Measurements from ENCODE around the gene MTIF3.
A peak's percentile ranks its signal among the peaks of the same experiment; 100 is the strongest.

The MTIF3 gene

DNA sequence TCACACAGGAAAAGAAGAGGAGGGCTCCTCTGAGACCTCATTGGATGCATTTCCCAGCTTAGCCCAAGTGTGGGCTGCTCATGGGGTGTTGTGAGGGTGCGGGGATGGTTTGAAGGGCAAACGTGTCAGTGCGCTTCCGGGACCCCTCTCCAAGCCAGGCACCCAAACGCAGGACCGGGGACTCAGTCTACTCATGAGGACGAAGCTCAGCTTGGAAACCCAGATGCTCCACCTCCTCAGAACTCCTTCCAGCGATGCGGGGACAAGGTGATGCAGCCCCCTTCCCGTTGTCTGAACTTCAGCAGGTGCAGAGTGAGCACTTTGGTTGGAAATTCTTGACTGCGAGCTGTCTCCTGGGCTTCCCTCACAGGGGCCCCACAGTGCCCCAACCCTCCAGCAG lies 33.1 kb upstream of the MTIF3 start:
- FAIRE-seq = no peak

DNA sequence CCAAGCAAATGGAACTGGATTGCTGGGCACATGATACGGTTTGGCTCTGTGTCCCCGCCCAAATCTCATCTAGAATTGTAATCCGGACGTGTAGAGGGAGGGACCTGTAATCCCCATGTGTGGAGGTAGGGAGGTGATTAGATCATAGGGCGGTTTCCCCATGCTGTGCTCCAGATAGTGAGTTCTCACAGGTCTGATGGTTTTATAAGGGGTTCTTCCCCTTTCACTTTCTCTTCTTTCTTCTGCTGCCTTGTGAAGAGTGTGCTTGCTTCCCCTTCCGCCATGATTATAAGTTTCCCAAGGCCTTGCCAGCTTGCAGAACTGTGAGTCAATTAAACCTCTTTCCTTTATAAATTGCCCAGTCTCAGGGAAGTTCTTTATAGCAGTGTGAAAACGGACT lies 32.6 kb upstream of the MTIF3 start:
- FAIRE-seq (peak; percentile 93), DNase-seq (ENCODE audit: insufficient read length, low spot score) (peak; percentile 16)
- TF ChIP-seq SPI1 (IDR thresholded peaks at IDR 0.05; ENCODE audit: low read depth, low read length) = peak; percentile 58
- no peak for TF ChIP-seq PAX5 (IDR thresholded peaks at IDR 0.05; ENCODE audit: insufficient read depth, low read length, severe bottlenecking)

More for the DNA sequence above, 33.1 kb upstream of the MTIF3 start:
- TF ChIP-seq SPI1 (IDR thresholded peaks at IDR 0.05; ENCODE audit: low read depth, low read length) = no peak
- no peak for TF ChIP-seq POLR2A (IDR thresholded peaks at IDR 0.05; ENCODE audit: low read depth, low read length)
- no peak for TF ChIP-seq PAX5 (IDR thresholded peaks at IDR 0.05; ENCODE audit: insufficient read depth, low read length, severe bottlenecking)
- no peak for TF ChIP-seq POU2F2 (IDR thresholded peaks at IDR 0.05; ENCODE audit: low read depth, low read length)
- no peak for TF ChIP-seq TAF1 (IDR thresholded peaks at IDR 0.05; ENCODE audit: low read depth, low read length)
- no peak for TF ChIP-seq POLR2AphosphoS5 (IDR thresholded peaks at IDR 0.05; ENCODE audit: low read depth, low read length)
- DNase-seq (ENCODE audit: insufficient read length, low spot score) = no peak

GRCh38 chr13:27481766-27482165 lies 31.4 kb upstream of the MTIF3 start:
- FAIRE-seq (peak; percentile 81), DNase-seq (ENCODE audit: insufficient read length, low spot score) (no peak)
- no peak for TF ChIP-seq TAF1 (IDR thresholded peaks at IDR 0.05; ENCODE audit: low read depth, low read length)
- no peak for TF ChIP-seq POLR2A (IDR thresholded peaks at IDR 0.05; ENCODE audit: low read depth, low read length)
- no peak for TF ChIP-seq POLR2AphosphoS5 (IDR thresholded peaks at IDR 0.05; ENCODE audit: low read depth, low read length)
- no peak for TF ChIP-seq PAX5 (IDR thresholded peaks at IDR 0.05; ENCODE audit: insufficient read depth, low read length, severe bottlenecking)
- TF ChIP-seq POU2F2 (IDR thresholded peaks at IDR 0.05; ENCODE audit: low read depth, low read length) = no peak
- no peak for TF ChIP-seq SPI1 (IDR thresholded peaks at IDR 0.05; ENCODE audit: low read depth, low read length)

DNA sequence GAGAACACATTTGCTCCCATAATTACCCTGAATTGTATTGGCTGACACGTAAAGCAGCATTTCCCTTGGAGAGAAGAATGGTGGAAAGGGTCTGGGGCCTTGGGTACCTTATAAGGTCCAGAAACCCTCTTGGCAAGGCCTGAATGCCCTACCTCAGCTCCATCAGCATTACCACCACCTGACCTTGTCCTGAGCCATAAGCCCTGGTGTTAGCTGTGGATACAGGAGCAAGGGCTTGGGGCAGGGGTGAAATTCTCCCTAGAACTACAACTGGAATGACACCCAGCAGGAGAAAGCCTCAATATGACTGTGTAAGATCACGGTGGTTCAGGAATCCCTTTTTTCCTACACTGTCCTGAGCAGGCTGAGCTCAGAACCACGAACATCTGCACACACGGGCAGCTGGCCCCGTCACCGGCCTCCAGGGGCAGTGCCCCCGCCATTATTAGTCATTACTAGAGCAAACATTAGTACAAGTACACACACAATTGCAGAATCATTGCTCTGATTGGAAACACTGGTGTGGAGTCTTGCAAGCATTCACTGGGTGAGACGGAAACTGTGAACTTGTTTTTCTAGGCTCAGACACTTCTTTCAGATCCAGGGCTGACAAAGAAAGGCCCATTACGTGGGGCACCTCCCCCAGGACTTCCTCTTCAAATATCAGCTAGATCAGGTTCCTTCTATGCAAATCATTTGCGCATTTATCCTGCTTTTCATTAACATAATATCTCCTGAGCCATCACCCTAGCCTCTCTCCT lies 26.8 kb upstream of the MTIF3 start:
- peak; percentile 92 for FAIRE-seq
- DNase-seq (ENCODE audit: insufficient read length, low spot score) = peak; percentile 29
- TF ChIP-seq PAX5 (IDR thresholded peaks at IDR 0.05; ENCODE audit: insufficient read depth, low read length, severe bottlenecking) (no peak), SPI1 (IDR thresholded peaks at IDR 0.05; ENCODE audit: low read depth, low read length) (peak; percentile 62), POU2F2 (IDR thresholded peaks at IDR 0.05; ENCODE audit: low read depth, low read length) (peak; percentile 69; the same call in 1 of the 2 replicates)

DNA sequence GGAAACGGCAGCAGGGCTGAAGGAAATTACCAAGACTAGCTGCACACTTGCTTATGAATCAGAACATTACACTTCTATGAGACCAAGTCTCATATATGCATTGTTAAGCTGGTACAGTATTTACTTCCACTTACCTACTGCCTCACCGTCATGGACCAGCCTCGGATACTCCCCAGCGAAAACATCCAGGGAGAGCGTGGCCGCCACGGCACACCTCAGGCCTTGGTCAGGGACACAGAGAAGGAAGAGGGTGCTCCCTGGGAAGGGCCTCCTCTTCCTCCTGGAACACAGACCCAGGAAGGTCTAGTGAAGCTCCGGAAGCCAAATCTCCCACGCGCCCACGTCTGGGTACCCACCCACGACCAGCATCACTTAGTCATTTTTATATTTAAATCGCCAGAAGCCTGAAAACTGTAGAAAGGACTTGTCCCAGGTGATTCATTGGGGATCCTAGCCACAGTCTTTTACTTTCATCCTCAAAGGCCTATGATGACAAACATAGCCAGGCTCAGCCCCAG lies 24.4 kb upstream of the MTIF3 start:
- no peak for FAIRE-seq
- TF ChIP-seq POLR2AphosphoS5 (IDR thresholded peaks at IDR 0.05; ENCODE audit: low read depth, low read length) (no peak), POU2F2 (IDR thresholded peaks at IDR 0.05; ENCODE audit: low read depth, low read length) (no peak), TAF1 (IDR thresholded peaks at IDR 0.05; ENCODE audit: low read depth, low read length) (no peak), PAX5 (IDR thresholded peaks at IDR 0.05; ENCODE audit: insufficient read depth, low read length, severe bottlenecking) (no peak), SPI1 (IDR thresholded peaks at IDR 0.05; ENCODE audit: low read depth, low read length) (no peak)
- no peak for DNase-seq (ENCODE audit: insufficient read length, low spot score)

DNA sequence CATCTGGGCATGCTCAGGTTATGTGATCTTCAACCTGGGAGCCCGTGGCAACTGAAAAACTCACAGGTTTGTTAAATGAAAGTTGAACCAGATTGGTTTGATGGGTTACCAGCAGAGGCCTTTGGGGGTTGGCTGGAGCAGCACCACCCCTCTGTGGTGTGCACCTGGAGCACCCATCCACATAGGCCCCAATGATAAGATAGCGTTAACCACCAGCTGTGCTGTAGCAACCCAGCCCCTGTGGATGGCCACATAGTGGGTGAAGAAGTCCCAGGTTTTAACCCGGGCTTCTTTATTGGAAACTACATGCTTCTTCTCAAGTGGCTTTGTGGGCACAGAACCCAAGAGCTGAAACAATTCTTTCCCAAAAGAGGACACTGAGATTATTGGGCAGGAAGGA lies 22.6 kb upstream of the MTIF3 start:
- TF ChIP-seq SPI1 (IDR thresholded peaks at IDR 0.05; ENCODE audit: low read depth, low read length) (no peak), POLR2A (IDR thresholded peaks at IDR 0.05; ENCODE audit: low read depth, low read length) (no peak), POU2F2 (IDR thresholded peaks at IDR 0.05; ENCODE audit: low read depth, low read length) (no peak), POLR2AphosphoS5 (IDR thresholded peaks at IDR 0.05; ENCODE audit: low read depth, low read length) (no peak), PAX5 (IDR thresholded peaks at IDR 0.05; ENCODE audit: insufficient read depth, low read length, severe bottlenecking) (no peak), TAF1 (IDR thresholded peaks at IDR 0.05; ENCODE audit: low read depth, low read length) (no peak)
- DNase-seq (ENCODE audit: insufficient read length, low spot score) (no peak), FAIRE-seq (no peak)

DNA sequence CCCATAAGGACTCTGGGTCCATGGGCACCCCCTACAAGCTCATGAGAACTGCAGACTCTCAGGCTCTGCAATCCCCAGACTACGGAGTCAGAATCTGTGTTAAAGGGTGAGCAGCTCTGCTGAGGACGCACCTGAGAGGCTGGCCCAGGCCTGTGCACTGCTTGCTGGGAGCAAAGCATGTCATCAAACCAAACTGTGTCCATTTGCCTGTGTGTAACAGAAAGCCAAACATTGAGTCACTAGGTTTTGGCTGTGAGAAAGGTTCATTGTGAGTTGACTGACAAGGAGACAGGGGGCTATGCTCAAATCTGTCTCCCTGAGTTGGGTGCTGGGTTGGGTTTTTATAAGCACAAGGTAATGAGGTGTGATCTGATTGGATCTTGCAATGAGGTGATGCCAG lies 22.1 kb upstream of the MTIF3 start:
- TF ChIP-seq POLR2AphosphoS5 (IDR thresholded peaks at IDR 0.05; ENCODE audit: low read depth, low read length) = no peak
- TF ChIP-seq POU2F2 (IDR thresholded peaks at IDR 0.05; ENCODE audit: low read depth, low read length) = no peak
- no peak for TF ChIP-seq TAF1 (IDR thresholded peaks at IDR 0.05; ENCODE audit: low read depth, low read length)
- no peak for TF ChIP-seq PAX5 (IDR thresholded peaks at IDR 0.05; ENCODE audit: insufficient read depth, low read length, severe bottlenecking)
- no peak for TF ChIP-seq SPI1 (IDR thresholded peaks at IDR 0.05; ENCODE audit: low read depth, low read length)
- no peak for TF ChIP-seq POLR2A (IDR thresholded peaks at IDR 0.05; ENCODE audit: low read depth, low read length)
- FAIRE-seq = peak; percentile 43
- DNase-seq (ENCODE audit: insufficient read length, low spot score) = no peak

- FAIRE-seq = no peak
- TF ChIP-seq TAF1 (IDR thresholded peaks at IDR 0.05; ENCODE audit: low read depth, low read length) (no peak), SPI1 (IDR thresholded peaks at IDR 0.05; ENCODE audit: low read depth, low read length) (no peak), PAX5 (IDR thresholded peaks at IDR 0.05; ENCODE audit: insufficient read depth, low read length, severe bottlenecking) (no peak), POU2F2 (IDR thresholded peaks at IDR 0.05; ENCODE audit: low read depth, low read length) (no peak)
- DNase-seq (ENCODE audit: insufficient read length, low spot score) = no peak
Observed at GRCh38 chr13:27470075-27470820, 19.9 kb upstream of the MTIF3 start.

DNA sequence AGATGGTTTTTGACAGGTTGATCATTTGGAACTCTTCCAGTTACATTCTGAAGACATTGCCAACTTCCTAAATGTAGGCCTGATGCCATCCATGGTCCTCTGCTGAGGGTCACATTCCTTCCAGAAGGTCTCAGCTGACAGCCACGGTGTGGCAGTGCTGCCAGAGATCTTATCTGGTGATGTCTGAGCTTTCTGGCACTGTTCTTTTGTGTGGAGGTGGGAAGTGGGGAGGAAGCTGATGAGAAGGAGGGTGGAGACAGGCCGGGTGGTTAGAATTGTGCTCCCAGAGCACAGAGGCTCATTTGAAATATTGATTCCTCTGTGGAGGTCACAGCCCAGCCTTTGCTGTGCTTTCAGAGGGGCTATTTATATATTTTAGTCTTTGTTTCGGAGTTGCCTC lies 16.1 kb upstream of the MTIF3 start:
- no peak for DNase-seq (ENCODE audit: insufficient read length, low spot score)
- TF ChIP-seq SPI1 (IDR thresholded peaks at IDR 0.05; ENCODE audit: low read depth, low read length) (no peak), POLR2A (IDR thresholded peaks at IDR 0.05; ENCODE audit: low read depth, low read length) (no peak), PAX5 (IDR thresholded peaks at IDR 0.05; ENCODE audit: insufficient read depth, low read length, severe bottlenecking) (no peak), POLR2AphosphoS5 (IDR thresholded peaks at IDR 0.05; ENCODE audit: low read depth, low read length) (no peak), TAF1 (IDR thresholded peaks at IDR 0.05; ENCODE audit: low read depth, low read length) (no peak), POU2F2 (IDR thresholded peaks at IDR 0.05; ENCODE audit: low read depth, low read length) (no peak)
- FAIRE-seq = no peak
